Caki2 (cell line): Measurements from ENCODE around the gene SETBP1. TPM values are rescaled to one million over a fixed set of nuclear protein-coding genes. Genes with fewer than 3 reads are reported as not detected.

Experiments
- DNase-seq: peaks from one replicate; pipeline ENCODE4 v3.0.0-alpha.2; 2015; ENCODE audit warnings: low read depth
- in situ Hi-C: cut with HindIII; loops from 2 replicates; pipeline ENCODE4 v1.10.0; 2016; ENCODE audit warnings: low sequenced_read_pairs, low pct_unique_long_range_greater_than_20kb, mixed read lengths
- total RNA-seq: library from RNA; depleted of rRNA; stranded (reverse); fragments of >200 nt; shearing (Covaris generic); gene quantifications from 2 replicates; pipeline ENCODE4 v1.2.3, GENCODE V29; 2014; ENCODE audit warnings: low replicate concordance

SETBP1 gene
- total RNA-seq, 1 experiment from 2014 or later: 0.51 TPM

DNA sequence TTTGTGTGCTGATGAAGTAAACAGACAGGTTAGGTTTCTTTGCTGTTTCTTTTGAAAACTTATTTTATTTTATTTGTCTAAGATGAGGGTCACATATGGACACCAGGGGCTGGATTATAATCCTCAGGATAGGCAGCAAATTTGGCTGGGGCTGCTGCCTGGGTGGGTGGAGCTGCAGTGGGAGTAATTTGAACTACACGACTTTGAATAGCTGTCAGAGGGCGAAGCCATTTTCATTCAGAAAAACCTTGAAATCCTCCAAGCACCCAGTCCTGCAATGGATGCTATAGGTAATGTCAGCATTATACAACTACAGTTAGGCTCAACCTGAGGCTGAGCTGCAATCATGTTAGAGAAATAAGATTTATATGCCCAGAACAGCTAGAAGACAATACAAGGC lies 16.6 kb downstream of the SETBP1 start:
- no peak for DNase-seq
- in situ Hi-C loops: no loop called here

DNA sequence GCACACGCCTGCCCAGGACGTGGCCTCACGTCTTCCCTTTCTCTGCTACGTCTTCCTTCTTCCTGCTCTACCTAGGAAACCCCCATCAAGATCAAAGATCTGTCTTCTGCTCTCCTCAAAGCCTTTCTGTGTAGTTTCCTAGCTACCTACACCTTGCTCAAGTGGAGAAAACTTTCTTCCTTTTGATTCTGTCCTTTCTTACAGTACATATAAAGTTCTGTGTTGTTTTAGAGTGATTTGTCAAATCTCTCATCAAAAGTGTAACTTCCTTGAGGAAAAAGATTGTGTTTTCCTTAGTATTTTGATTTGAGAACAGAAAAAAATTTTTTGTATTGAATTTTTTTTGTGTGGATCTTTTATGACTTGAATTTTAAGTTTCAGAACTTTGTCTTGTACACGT lies 17.8 kb downstream of the SETBP1 start:
- no peak for DNase-seq
- in situ Hi-C loops: no loop called here

DNA sequence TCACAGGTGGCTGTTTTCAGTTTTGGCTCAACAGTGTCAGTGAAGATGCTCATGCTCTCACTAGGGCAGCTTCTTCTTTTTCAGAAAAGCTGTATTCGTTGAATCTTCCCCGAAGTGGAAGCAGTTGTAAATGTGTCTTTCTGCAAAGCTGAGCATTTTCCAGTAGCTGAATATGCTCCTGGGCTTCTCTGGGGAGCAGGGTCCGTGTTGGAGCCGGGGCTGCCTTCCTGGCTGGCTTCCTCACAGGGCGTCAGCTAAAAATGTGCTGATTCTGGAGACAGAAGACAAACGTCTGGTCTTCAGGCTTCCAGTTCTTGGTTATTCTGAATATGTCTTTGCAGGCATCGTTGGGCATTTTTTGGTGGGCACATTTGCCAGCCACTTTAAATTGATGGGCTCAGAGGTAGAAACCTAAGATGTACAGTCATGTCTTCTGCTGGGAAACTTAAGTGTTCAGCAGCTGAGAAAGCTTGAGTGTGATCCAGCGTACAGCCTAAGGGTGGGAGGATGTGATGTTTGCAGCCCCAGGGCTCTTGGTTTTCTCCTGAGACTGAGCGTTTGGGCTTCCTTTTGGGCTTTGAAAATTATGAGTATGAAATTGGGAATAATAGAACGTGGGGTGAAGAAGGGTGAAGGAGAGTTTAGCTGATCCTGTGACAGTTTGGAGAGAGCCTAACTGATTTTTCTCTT lies 19.0 kb downstream of the SETBP1 start:
- in situ Hi-C loops: no loop called here
- DNase-seq: no peak

DNA sequence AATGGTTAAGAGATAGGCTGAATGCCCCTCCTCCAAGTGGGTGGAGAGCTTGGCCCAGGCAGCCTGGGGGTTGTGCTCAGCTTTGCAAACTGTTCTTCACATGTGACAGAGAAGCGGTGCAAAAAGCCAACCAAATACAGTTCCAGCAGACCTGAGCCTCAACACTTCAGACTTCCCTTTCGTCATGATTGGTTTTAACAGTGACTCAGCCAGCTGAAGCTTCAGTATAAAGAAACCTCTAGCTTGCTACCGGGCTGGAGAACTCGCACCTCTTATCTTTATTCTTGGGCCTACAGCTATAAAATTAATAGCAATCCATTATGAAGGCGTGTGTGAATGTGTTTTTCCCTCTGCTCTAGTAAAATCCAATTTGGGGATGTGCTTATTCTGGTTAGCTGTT lies 20.0 kb downstream of the SETBP1 start:
- in situ Hi-C loops: no loop called here
- no peak for DNase-seq

DNA sequence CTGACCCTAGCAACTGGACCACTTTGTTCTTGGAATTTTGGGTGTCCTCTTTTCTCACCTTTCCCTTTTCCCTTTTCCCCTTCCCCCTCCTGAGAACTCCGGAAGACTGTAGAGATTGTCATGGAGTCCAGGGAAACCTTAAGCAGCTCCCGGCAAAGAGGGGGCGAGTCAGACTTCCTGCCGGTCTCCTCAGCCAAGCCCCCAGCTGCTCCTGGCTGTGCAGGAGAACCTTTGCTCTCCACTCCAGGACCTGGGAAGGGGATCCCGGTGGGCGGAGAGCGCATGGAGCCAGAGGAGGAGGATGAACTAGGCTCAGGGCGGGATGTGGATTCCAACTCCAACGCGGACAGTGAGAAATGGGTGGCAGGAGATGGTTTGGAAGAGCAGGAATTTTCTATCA lies 20.5 kb downstream of the SETBP1 start:
- in situ Hi-C loops: no loop called here
- DNase-seq: no peak

DNA sequence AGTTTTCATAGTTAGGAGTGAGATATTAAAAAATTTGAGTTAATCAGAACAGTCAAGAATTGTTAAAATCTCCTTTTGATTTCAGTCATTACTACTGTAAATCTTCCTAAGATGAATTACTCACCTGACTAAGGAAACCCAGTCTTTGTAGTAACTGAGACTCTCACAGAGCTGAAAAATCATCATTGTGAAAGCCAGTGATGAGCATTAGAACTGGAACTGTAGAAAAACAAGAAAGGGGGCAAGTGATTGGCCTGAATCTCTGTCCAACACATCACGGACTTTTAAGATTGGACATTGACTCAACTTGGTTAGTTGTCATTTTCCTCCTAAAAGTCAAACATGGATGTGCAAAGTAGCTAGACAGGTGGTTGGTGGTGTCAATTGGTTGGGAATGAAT lies 21.9 kb downstream of the SETBP1 start:
- in situ Hi-C loops: no loop called here
- DNase-seq: no peak

DNA sequence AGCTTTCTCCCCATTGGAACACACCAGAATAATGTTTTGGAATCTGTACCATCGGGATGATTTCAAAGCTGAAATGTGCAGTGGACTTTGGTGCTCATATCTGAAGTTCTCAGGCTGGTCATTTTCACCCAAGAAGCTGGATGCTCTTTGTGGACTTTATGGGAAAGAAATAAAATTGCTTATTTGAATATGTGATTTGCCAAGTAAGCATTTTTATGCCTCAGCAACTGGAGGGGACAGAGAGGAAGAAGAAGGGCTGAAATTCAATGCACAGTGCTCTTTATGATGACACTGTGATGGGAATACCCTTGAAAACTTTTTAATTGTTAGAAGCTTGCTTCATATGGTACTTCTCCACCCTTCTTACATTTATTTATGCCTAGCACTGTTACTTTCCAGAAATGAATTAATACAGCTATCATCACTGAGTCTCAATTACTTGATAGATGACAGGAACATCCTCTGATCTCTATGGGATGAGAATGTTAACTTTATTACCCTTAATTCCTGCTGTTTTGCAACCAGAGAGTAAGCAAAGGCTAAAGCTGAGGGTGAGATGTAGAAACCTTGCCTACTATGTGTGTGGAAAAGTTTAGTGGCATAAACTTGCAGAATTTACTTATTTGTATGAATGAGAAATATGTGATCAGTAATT lies 23.6 kb downstream of the SETBP1 start:
- no peak for DNase-seq
- in situ Hi-C loops: no loop called here

DNA sequence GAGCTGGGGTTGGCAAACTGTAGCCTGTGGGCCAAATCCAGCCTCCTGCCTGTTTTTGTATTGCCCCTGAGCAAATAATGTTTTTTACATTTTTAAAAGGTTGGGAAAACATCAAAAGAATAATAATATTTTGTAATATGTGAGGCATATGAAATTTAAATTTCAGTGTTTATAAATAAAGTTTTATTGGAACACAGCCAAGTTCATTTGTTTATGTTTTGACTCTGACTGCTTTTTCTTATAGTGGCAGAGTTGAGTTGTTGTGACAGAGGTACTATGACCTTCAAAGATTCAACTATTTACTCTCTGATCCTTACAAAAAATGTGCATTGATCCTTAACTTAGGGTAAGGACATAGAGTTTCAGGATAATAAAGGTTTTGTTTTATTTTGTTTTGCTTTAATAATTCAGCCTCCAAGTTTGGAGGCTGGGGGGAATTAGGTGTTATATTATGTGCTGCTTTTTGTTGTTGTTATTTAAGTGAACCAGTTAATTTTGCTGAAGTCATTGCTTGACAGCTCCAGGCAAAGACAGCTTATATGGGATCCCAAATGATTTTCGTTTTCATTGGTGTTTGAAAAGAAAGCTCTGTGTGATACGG lies 24.5 kb downstream of the SETBP1 start:
- in situ Hi-C loops: no loop called here
- no peak for DNase-seq

DNA sequence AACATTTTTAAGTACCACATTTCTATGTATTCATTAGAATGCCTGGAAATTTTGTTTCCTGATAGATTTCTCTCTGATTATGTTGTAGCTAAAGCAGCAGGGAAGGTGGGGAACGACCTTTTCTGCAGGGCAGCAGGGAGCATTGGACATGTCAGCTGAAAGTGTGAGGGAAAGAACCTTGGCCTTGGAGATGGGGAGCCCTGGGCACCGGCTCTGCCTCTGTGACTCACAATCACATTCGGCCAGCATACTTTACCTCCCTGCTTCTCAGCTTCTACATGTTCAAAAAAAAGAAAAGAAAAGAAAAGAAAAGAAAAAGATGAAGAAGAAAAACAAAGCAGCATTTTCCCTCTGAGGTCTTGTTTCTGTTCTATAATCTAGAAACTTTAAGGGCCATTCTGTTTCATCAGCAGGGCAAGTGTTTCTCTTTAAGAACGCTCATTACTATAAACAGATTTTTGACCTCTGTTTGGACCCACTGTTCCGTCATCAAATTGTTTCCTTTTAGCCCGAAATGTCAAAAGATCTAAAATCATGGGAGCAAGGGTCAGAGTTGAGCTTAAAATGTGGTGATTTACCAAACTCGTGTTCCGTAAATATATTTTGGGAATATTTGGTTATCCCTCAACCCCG lies 27.9 kb downstream of the SETBP1 start:
- in situ Hi-C loops: no loop called here
- no peak for DNase-seq

DNA sequence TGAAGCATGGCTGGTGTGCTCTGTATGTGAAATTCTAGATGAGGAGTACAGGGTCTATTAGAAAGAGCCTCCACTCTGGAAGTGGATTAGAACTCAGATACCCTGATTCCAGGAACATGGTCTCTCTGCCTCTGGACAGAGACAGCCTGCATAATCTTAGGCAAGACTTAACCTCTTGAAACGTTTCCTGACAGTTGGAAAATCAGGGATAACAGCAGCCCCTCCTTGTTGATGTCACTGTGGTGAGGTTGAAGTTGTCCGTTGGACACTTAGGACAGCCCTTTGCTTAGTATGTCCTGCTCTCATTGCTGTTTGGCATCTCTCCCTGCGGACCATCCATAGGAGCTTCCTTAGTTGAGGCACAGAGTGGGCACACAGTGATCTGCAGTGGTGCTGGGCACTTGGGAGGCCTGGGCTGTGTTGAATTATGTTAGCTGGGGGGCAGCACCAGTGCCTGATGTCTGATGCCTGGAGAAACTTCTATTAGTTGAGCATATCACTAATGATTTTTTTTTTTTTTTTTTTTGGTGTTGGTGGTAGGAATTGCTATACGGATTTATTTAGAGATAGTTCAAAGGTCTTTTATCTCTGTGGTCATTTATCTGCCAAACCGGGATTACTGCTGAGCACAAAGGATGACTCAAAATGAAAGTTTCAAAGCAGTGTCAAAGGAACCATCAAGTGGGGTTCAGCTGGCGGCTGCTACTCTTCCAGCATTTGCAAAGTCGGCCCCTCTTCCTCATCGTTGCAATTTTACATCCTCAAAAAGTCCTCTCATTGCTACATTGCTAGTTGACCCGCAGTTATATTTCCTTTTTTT lies 28.8 kb downstream of the SETBP1 start:
- in situ Hi-C loops: no loop called here
- no peak for DNase-seq

DNA sequence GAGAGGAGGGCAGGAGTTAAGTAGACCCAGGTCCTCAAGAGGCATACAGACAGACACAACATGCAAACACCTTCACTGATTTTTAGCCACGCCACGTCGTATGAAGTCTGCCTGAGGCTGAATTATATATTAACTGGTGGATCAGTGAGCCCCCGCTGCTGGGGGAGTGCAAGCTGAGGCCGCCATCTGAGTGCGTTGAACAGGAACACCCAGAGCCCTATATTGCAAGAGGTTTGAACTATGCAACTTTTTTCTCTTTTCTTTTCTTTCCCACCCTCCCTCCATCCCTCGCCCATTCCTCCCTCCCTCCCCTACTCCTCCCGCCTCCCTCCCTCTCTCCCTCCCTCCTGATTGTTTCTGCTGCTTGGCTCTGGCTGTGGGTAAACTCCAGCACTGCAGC lies 30.2 kb downstream of the SETBP1 start:
- in situ Hi-C loops: no loop called here
- no peak for DNase-seq

DNA sequence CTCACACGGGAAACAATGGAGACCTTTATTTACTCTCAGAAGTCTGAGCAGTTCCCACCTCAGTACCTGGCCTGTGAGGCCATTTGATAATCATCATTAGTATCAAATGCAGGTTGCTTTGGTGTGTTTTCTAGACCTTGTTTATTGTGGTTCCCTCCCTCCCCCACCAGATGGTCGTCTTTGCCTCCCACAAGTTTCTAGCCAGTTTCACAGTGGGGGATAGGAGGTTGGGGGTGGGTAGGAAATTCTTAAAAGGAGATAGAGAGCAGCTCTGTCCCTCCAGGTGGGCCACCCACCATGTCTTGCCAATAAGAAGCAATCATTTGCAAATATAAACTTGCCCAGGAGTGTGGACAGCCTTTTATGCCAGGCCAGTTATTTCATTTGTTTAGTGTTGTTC lies 31.3 kb downstream of the SETBP1 start:
- in situ Hi-C loops: no loop called here
- DNase-seq: no peak

DNA sequence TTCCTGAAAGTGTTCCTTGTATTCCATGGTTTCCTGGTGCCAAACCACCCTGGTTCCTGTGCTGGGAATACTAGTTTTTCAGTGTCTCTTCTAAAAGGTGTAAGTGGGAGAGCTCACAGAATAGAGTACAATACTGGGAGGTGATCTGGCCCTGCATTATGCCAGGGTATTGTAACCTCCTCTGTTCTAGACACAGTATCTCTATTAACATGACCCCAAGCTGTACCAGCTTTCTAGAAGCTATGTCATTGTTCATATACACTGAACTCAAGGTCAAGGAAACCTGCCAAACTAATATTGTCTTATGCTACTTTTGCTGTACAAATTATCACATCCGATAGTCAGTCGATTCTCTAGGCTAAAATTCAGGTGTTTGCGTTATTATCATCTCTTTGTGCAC lies 32.7 kb downstream of the SETBP1 start:
- in situ Hi-C loops: no loop called here
- no peak for DNase-seq

DNA sequence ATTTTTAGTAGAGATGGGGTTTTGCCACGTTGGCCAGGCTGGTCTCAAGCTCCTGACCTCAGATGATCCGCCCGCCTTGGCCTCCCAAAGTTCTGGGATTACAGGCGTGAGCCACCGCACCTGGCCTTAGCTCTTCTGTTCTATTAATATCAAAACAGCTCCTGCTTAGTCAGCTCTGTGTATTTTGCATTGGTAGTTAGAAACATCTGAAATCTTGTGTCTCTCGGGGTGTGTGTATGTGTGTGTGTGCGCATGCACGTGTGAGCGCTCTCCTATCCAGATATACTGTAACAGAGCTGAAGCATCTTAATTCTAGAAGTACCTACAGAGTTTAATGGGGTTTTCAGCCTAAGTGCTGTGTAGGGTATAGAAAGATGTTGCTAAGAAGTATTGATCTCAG lies 33.7 kb downstream of the SETBP1 start:
- in situ Hi-C loops: no loop called here
- DNase-seq: no peak

DNA sequence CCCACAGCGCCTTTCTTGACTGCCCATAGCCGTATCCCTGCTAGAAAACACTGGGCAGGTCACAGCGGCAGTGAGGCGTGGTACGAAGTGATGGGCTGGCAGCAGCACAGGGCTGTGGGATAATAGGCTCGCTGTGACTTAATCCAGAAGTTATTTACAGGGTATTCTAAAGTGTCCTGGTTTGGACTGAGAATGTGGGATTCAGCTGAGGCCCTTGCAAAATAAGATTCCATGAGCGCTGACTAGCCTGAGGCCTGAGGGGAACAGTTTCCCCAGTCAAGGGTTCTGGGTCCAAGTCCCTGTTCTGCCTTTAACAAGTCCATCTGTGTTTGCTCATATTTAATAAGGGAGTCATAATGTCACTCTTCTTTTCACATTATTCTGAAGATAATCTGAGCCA lies 34.6 kb downstream of the SETBP1 start:
- in situ Hi-C loops: no loop called here
- no peak for DNase-seq

DNA sequence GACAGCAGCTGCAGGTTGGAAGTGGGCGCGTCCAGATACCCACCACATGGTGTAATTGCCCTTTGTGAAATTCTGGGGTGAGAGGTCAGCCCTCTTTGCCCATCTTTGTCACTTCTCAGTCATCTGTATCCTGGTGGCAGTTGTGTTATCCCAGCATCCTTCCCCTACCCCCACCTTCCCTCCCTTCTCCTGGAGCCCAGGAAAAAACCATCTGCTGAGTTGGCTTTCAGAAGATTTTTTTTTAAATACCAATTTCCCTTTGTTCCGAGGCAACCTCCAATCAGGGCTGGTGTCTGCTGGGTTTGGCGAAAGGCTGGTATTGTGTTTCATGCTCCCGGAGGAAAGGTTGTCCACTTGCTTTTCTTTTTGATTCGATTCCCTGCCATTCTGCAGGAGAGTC lies 35.2 kb downstream of the SETBP1 start:
- no peak for DNase-seq
- in situ Hi-C loops: no loop called here

DNA sequence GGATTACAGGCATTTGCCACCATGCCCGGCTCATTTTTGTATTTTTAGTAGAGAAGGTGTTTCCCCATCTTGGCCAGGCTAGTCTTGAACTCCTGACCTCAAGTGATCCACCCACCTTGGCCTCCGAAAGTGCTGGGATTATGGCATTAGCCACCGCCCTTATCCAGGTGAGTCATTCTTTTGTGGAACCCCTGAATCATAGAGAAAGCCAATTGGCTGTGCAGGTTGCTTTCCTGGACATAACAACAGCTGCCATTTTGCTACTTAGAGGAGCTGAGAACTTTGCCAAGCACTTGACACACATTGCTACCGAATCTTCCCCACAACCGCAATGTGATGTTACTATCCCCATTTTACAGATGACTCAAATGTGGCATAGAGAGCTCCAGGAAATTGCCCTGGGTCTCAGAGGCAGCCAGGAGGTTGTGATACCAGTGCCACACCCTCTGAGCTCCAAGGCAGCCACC lies 36.0 kb downstream of the SETBP1 start:
- DNase-seq: no peak
- in situ Hi-C loops: no loop called here

DNA sequence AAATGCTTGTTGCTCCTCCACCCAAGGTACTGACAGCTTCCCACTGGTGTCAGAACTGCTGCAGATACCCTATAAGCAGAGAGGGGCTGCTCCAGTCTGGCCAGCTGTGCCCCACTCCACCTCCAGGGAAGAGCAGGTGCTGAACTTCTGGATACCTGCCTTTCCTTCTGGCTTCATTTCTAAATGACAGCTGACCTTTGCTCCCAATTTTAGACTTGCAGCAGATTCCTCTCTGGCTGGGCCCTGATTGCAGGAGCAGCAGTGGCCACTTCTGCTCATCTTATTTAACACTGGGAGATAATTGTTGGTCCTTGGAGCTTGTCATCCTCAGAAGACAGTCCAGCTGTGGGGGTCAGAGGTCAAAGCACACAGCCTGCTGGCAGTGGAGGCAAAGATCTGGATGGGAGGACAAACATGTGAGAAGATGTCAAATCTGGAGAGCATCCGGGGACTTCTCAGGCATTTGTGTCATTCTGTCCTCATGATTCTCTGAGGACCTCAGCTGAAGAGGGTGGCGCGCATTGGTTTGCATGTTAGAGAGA lies 38.9 kb downstream of the SETBP1 start:
- no peak for DNase-seq
- in situ Hi-C loops: no loop called here
